Heart left ventricle (tissue), 16 donors: ENCODE measurements around the gene ZNF319. TPM values are rescaled to one million over a fixed set of nuclear protein-coding genes. Genes with fewer than 3 reads are reported as not detected.
"Not testable (repeated sequence)": the region's sequence is repeated elsewhere in the genome, so short reads cannot be mapped to it uniquely, and the experiment has no call there.

Experiments used
- ATAC-seq, 4 donors: fragments of 200-7000 bp; cut with Tn5 transposase; one replicate each; pipeline ENCODE4 v1.9.1; 2020 to 2022; ENCODE audit warnings: moderate library complexity in 4 of 4, mild to moderate bottlenecking in 3 of 4, moderate number of reproducible peaks in 1 of 4
- DNase-seq, 5 donors: peaks; one replicate each; pipeline ENCODE4 v3.0.0-alpha.2; 2020
- H3K27ac ChIP-seq, 12 donors: fragments of 200-600 bp; sonication (generic) in 4 of 12; one replicate each; pipeline versions ENCODE4 v1.5.0 to v1.8.0; 2016 to 2022; ENCODE audit warnings: mild to moderate bottlenecking in 2 of 12
- H3K27me3 ChIP-seq, 9 donors: fragments of 200-600 bp; sonication (generic) in 2 of 9; one replicate each; pipeline versions ENCODE4 v1.5.1 to v1.8.0; 2016 to 2022; ENCODE audit warnings: mild to moderate bottlenecking in 3 of 9
- H3K36me3 ChIP-seq, 9 donors: fragments of 200-600 bp; sonication (generic) in 2 of 9; one replicate each; pipeline versions ENCODE4 v1.5.0 to v1.8.0; 2018 to 2022; ENCODE audit warnings: mild to moderate bottlenecking in 2 of 9
- H3K4me1 ChIP-seq, 12 donors: fragments of 200-600 bp; sonication (generic) in 4 of 12; one replicate each; pipeline versions ENCODE4 v1.5.0 to v1.8.0; 2016 to 2022; ENCODE audit warnings: mild to moderate bottlenecking in 3 of 12
- H3K4me3 ChIP-seq, 12 donors: fragments of 200-600 bp; sonication (generic) in 4 of 12; one replicate each; pipeline versions ENCODE4 v1.5.0 to v1.8.0; 2017 to 2022; ENCODE audit warnings: mild to moderate bottlenecking in 9 of 12, moderate library complexity in 4 of 12
- H3K9me3 ChIP-seq, 12 donors: fragments of 200-600 bp; sonication (generic) in 4 of 12; one replicate each; pipeline versions ENCODE4 v1.5.0 to v1.8.0; 2016 to 2022; ENCODE audit warnings: mild to moderate bottlenecking in 1 of 12
- POLR2A ChIP-seq, 2 donors: fragments of 450-650 bp; IDR thresholded peaks; one replicate each; pipeline ENCODE4 v1.6.1; 2017; ENCODE audit warnings: antibody characterized with exemption in 2 of 2, mild to moderate bottlenecking in 2 of 2, moderate library complexity in 2 of 2
- WGBS, 4 donors: extraction: QIAGEN DNeasy Blood & Tissue Kit in 2 of 4; methylation state at CpG; one replicate each; pipeline versions ENCODE4 v1.1.5 to v1.1.7; 2013 to 2018; 5-methylcytosine and 5-hydroxymethylcytosine counted together
- intact Hi-C, 10 donors: fragments of 100-400 bp; cut with DNase I; formaldehyde crosslinking; loops; one replicate each; pipeline versions ENCODE4 v1.11.1 to v1.14.2; 2022
- polyA plus RNA-seq, 2 donors: library from polyadenylated mRNA; stranded (reverse); fragments of 200-250 nt; gene quantifications; one replicate each; pipeline ENCODE4 v1.2.3, GENCODE V29; 2013
- total RNA-seq, 9 donors: library from RNA; depleted of rRNA in 2 of 9; stranded (reverse); fragments of >200 nt in 2 of 9; fragmentation: NEBNext Ultra II Directional in 3 of 9; extraction: Animal tissue kit (Norgen Biotek cat#: 25700) in 3 of 9; gene quantifications; one replicate each; pipeline versions ENCODE4 v1.1.0 to v1.2.4, GENCODE V29; 2016 to 2023
- TF ChIP-seq, protein P1 (sequence below), 12 donors: fragments of 200-600 bp; sonication (generic) in 4 of 12; IDR thresholded peaks; one replicate each; pipeline versions ENCODE4 v1.5.0 to v1.8.0; 2018 to 2022; ENCODE audit warnings: antibody characterized with exemption in 12 of 12, mild to moderate bottlenecking in 5 of 12
- donor health status: ischemic (EF 13 %, LVEDD 7.1; RV severe dilation, severe dysfunction).
- donor health status: healthy with polysubstance abuse.
- donor health status: DM: no; HTN: yes; CAD: no.
- donor health status: DM: no; HTN: no; CAD: no.
- donor health status: ischemic (EF 25% LVEDD 6.9; RV normal size, moderate dysfunction).
- donor health status: ischemic (EF 25% LVEDD 5.7; RV mildly dilated, moderate dysfunction).
- donor health status: healthy.
- donor health status: DM: yes; HTN: yes; CAD: no.
- donor health status: ischemic (EF 35%, LVEDD 5.7; RV mildly dilated, moderate dysfunction).
- donor health status: nonischemic (EF 11% LVEDD 7.7; RV severe dilation, severe dysfunction).
- donor health status: DM: yes; HTN: yes; CAD: no.
- donor health status: PGD.
- donor health status: ischemic (EF 29% LVEDD 5.4; RV normal size, mild dysfunction).
- donor health status: nonischemic (EF 23%, LVEDD 6.1; RV moderate dilation, normal function).

ZNF319 gene
- total and polyA plus RNA-seq, 11 donors: 5.6 to 10.5 (median 8.6) TPM

DNA sequence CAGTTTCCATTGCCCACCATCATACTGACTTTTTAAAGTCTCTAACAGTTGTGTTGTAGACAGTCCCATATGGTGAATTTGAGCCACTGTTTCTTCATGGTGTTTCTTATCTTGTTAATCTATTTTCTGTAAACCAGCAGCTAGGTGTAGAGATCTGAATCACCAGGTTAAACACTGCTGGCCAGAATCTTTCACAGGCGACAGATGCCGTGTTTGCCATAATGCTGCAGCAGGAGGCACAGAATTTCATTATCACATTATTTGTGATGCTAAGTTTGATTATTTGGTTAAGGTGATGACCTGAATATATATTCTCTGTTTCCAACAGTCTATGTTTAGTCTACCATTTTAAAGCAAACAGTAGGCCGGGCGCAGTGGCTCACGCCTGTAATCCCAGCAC is 18.1 kb downstream of the ZNF319 start:
- H3K4me3 ChIP-seq: no peak overlapping the region
- H3K27ac ChIP-seq: no peak overlapping the region
- WGBS, 4 donors: 79 to 89% (median 82%) methylated on average over 5 of the region's 5 CpGs
- peaks cover 0 to 12% (median 0%) of the 10 kb centered on the region in 9 donors for H3K27me3 ChIP-seq
- ATAC-seq: no peak
- peaks cover 0 to 16% (median 10%) of the 10 kb centered on the region in 12 donors for H3K4me1 ChIP-seq
- DNase-seq: peak in 1 of 5 donors; percentile 16
- TF ChIP-seq, protein P1, sequence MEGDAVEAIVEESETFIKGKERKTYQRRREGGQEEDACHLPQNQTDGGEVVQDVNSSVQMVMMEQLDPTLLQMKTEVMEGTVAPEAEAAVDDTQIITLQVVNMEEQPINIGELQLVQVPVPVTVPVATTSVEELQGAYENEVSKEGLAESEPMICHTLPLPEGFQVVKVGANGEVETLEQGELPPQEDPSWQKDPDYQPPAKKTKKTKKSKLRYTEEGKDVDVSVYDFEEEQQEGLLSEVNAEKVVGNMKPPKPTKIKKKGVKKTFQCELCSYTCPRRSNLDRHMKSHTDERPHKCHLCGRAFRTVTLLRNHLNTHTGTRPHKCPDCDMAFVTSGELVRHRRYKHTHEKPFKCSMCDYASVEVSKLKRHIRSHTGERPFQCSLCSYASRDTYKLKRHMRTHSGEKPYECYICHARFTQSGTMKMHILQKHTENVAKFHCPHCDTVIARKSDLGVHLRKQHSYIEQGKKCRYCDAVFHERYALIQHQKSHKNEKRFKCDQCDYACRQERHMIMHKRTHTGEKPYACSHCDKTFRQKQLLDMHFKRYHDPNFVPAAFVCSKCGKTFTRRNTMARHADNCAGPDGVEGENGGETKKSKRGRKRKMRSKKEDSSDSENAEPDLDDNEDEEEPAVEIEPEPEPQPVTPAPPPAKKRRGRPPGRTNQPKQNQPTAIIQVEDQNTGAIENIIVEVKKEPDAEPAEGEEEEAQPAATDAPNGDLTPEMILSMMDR (IDR thresholded peaks at IDR 0.05): no peak
- TF ChIP-seq POLR2A (IDR thresholded peaks at IDR 0.05): no peak
- no peaks in the 10 kb centered on the region for H3K36me3 ChIP-seq
- H3K9me3 ChIP-seq: no peaks in the 10 kb centered on the region
- intact Hi-C loops: loop anchor here in 1 of 10 donors (10.0 kb wide), 1 partner anchor 398 kb away; no protein-coding TSS in a partner anchor

DNA sequence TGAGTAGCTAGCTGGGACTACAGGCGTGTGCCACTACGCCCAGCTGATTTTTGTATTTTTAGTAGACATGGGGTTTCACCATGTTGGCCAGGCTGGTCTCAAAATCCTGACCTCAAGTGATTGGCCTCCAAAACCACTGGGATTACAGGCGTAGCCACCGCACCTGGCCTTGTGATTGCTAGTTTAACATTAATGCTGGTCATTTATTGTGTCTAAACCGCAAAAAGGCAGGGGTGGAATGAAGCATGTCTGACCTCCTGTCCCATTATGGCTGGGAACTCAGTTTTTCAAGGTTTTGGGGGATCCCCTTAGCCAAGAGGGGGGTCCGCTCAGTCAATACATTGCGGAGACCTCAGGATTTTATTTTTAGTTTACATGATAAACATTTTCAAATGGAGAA is 18.8 kb downstream of the ZNF319 start:
- 86 to 95% (median 93%) methylated on average over 7 of the region's 7 CpGs for WGBS, 4 donors
- ATAC-seq: no peak
- Histone ChIP-seq H3K27ac (no peak overlapping the region), H3K9me3 (no peaks in the 10 kb centered on the region), H3K27me3 (peaks cover 0 to 12% (median 0%) of the 10 kb centered on the region in 9 donors), H3K36me3 (no peaks in the 10 kb centered on the region), H3K4me3 (no peak overlapping the region), H3K4me1 (peaks cover 0 to 18% (median 10%) of the 10 kb centered on the region in 12 donors)
- TF ChIP-seq, protein P1 (IDR thresholded peaks at IDR 0.05): no peak
- TF ChIP-seq POLR2A (IDR thresholded peaks at IDR 0.05): no peak
- peak in 1 of 5 donors; percentile 14 for DNase-seq
- intact Hi-C loops: loop anchor here in 1 of 10 donors (10.0 kb wide), 1 partner anchor 397 kb away; no protein-coding TSS in a partner anchor

DNA sequence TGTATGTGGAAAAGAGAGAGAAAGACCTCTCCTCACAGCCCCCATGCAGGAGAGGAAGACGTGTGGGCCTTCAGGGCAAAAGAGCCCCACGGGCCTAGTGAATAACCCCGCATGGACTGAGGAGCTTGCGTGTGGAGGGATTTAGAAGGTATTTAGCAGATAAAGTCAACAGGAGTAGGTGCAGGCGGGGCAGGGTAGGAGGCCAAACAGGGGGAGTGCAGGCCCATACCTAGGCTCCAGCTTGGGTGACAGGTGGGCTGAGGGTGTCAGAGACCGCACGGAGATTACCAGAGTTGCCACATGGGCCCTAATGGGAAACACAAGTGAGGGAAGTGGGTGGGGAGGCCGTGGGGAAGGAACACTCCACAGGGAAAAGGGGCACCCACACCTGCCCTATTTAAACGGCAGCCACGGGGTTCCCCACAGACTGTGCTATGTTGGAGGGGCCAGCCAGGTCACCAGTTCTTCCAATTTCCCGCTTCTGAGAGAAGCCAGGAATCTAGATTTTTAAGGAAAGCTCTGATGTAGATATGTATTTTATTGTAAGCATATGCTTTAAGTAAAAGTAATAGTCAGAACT is 21.4 kb downstream of the ZNF319 start:
- DNase-seq: peak in 2 of 5 donors; percentile 9 to 16

DNA sequence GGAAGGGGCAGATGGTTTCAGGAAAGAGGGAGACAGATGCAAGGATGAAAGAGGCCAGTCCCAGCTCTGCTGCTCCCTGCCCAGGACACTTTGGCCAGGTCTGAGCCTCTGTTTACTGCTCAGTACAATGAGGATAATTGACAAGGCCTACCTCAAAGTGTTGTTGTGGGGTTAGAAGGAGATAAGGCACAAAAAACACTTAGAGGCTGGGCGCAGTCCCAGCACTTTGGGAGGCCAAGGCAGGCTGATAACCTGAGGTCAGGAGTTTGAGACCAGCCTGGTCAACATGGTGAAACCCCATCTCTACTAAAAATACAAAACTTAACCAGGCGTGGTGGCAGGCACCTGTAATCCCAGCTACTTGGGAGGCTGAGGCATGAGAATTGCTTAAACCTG is 22.4 kb downstream of the ZNF319 start:
- H3K27ac ChIP-seq, H3K9me3 ChIP-seq, intact Hi-C loops, H3K27me3 ChIP-seq, H3K4me3 ChIP-seq, ATAC-seq, H3K36me3 ChIP-seq: not testable (repeated sequence)
- 85 to 96% (median 90%) methylated on average over 2 of the region's 2 CpGs for WGBS, 4 donors
- peak in 1 of 5 donors; percentile 22 for DNase-seq
- H3K4me1 ChIP-seq: peaks cover 0 to 13% (median 0%) of the 10 kb centered on the region in 12 donors

More for the DNA sequence above, 21.4 kb downstream of the ZNF319 start:
- 85 to 90% (median 89%) methylated on average over 11 of the region's 11 CpGs for WGBS, 4 donors
- intact Hi-C loops: no loop called here
- Histone ChIP-seq H3K9me3 (no peaks in the 10 kb centered on the region), H3K4me3 (no peak overlapping the region), H3K36me3 (no peaks in the 10 kb centered on the region), H3K4me1 (peaks cover 0 to 13% (median 0%) of the 10 kb centered on the region in 12 donors), H3K27ac (no peak overlapping the region), H3K27me3 (peaks cover 0 to 7% (median 0%) of the 10 kb centered on the region in 9 donors)
- TF ChIP-seq POLR2A (IDR thresholded peaks at IDR 0.05): no peak
- TF ChIP-seq, protein P1 (IDR thresholded peaks at IDR 0.05): no peak
- no peak for ATAC-seq
